UCSD-AML1 (cell line): ENCODE data around the gene SBK2.
"Not testable (repeated sequence)": the region's sequence is repeated elsewhere in the genome, so short reads cannot be mapped to it uniquely, and the experiment has no call there.

Source experiments
- DNase-seq: peaks from one replicate; lab custom pipeline; 2025; ENCODE audit not compliant: unreplicated experiment; lab: John Stamatoyannopoulos, UW

The SBK2 gene

GRCh38 chr19:55502197-55502952 is 34.6 kb downstream of the SBK2 start:
- DNase-seq: no peak

GRCh38 chr19:55500368-55500952 is 36.5 kb downstream of the SBK2 start:
- DNase-seq: no peak

- DNase-seq: no peak
Observed at GRCh38 chr19:55498246-55498840, 38.6 kb downstream of the SBK2 start.

GRCh38 chr19:55497763-55498162 is 39.2 kb downstream of the SBK2 start:
- no peak for DNase-seq

GRCh38 chr19:55496820-55497219 is 40.1 kb downstream of the SBK2 start:
- DNase-seq: not testable (repeated sequence)

- no peak for DNase-seq
Observed at GRCh38 chr19:55495646-55496349, 41.1 kb downstream of the SBK2 start.

GRCh38 chr19:55494172-55494761 is 42.7 kb downstream of the SBK2 start:
- DNase-seq: peak; percentile 80

GRCh38 chr19:55493645-55494171 is 43.2 kb downstream of the SBK2 start:
- no peak for DNase-seq

- DNase-seq: no peak
Observed at GRCh38 chr19:55493052-55493644, 43.8 kb downstream of the SBK2 start.

- DNase-seq: no peak
Observed at GRCh38 chr19:55492362-55492944, 44.5 kb downstream of the SBK2 start.

GRCh38 chr19:55491546-55492360 is 45.2 kb downstream of the SBK2 start:
- no peak for DNase-seq

GRCh38 chr19:55490478-55491432 is 46.2 kb downstream of the SBK2 start:
- DNase-seq: no peak

GRCh38 chr19:55489711-55490477 is 47.0 kb downstream of the SBK2 start:
- DNase-seq: no peak

GRCh38 chr19:55488986-55489710 is 47.8 kb downstream of the SBK2 start:
- no peak for DNase-seq

GRCh38 chr19:55487924-55488687 is 48.8 kb downstream of the SBK2 start, which contains the start of gene SSC5D:
TSS of gene SSC5D (plus strand) at chr19:55488436. CDS start at chr19:55488590, 154 bp downstream.
- DNase-seq: no peak
